HepG2 (cell line): ENCODE data around the gene ANKRD31. TPM values are rescaled to one million over a fixed set of nuclear protein-coding genes. Genes with fewer than 3 reads are reported as not detected.

Experiments
- ATAC-seq: fragments of 200-7000 bp; cut with Tn5 transposase; 3 replicates; pipeline ENCODE4 v1.9.1; 2020; ENCODE audit warnings: mild to moderate bottlenecking, moderate library complexity
- BruUV-seq: library from RNA; stranded (reverse); fragments of 400-500 nt; replicated peaks from 2 replicates; lab custom pipeline; 2021; lab: Mats Ljungman, UMichigan
- CTCF ChIA-PET: fragments of 300-600 bp; formaldehyde crosslinking; extraction: SDS; loops from one replicate; lab custom pipeline; 2021; ENCODE audit warnings: low total read pairs, inconsistent platforms, low intra/inter-chr PET ratio; lab: Yijun Ruan, JAX
- POLR2A ChIA-PET: fragments of 350-600 bp; sonication (Branson Sonifier 250); formaldehyde crosslinking; loops from one replicate; lab custom pipeline; 2020; ENCODE audit warnings: antibody characterized with exemption, inconsistent platforms; lab: Yijun Ruan, JAX
- DNase-seq: peaks from one replicate; pipeline ENCODE4 v3.0.0-alpha.2; 2015; ENCODE audit warnings: low spot score
- FAIRE-seq: peaks from 3 replicates; lab custom pipeline; 2011; peaks lifted over from hg19 to GRCh38; lab: Jason Lieb, UNC
- H2AFZ ChIP-seq: one replicate; pipeline ENCODE4 v1.6.1; 2011; ENCODE audit warnings: low read length, inconsistent platforms
- H3K27ac ChIP-seq: fragments of 300-600 bp; 3 replicates; pipeline ENCODE4 v1.8.0; 2011; ENCODE audit warnings: mixed run types, mild to moderate bottlenecking, mixed read lengths, low read length, inconsistent platforms; ENCODE audit not compliant: insufficient read depth; ENCODE audit errors: extremely low read length
- H3K27me3 ChIP-seq, 2 experiments: fragments of 200-600 bp in 1 of 2; 2 replicates in 1 of 2; 3 replicates in 1 of 2; pipeline versions ENCODE4 v1.6.0 to v1.8.0; 2011; ENCODE audit warnings: low read length in 2 of 2, mild to moderate bottlenecking in 2 of 2, moderate library complexity in 2 of 2, inconsistent platforms in 1 of 2; ENCODE audit not compliant: insufficient read depth in 2 of 2, control insufficient read depth in 1 of 2
- H3K36me3 ChIP-seq, 2 experiments: fragments of 200-600 bp in 1 of 2; replicated peaks in 1 of 2; 2 replicates in 1 of 2; 3 replicates in 1 of 2; pipeline versions ENCODE4 v1.5.1 to v1.8.0; 2011; ENCODE audit warnings: low read length in 2 of 2, inconsistent platforms in 1 of 2; ENCODE audit not compliant: insufficient read depth in 2 of 2, control insufficient read depth in 1 of 2
- H3K4me1 ChIP-seq: 2 replicates; pipeline ENCODE4 v1.5.1; 2012; ENCODE audit warnings: low read length, inconsistent platforms; ENCODE audit not compliant: insufficient read depth
- H3K4me2 ChIP-seq: 2 replicates; pipeline ENCODE4 v1.6.0; 2011; ENCODE audit warnings: low read depth, low read length, inconsistent platforms
- H3K4me3 ChIP-seq, 3 experiments: fragments of 200-600 bp in 1 of 3; sonication (generic), shearing (Covaris generic) in 1 of 3; replicated peaks in 1 of 3; 2 replicates each; pipeline ENCODE4 v1.5.1; 2011 to 2016; ENCODE audit warnings: low read length in 3 of 3, inconsistent platforms in 2 of 3, low read depth in 2 of 3, mild to moderate bottlenecking in 2 of 3, control low read depth in 1 of 3, mixed read lengths in 1 of 3; ENCODE audit not compliant: insufficient read depth in 1 of 3
- H3K79me2 ChIP-seq: one replicate; pipeline ENCODE4 v1.6.1; 2011; ENCODE audit warnings: low read length, inconsistent platforms; ENCODE audit not compliant: insufficient read depth
- H3K9ac ChIP-seq: 2 replicates; pipeline ENCODE4 v1.6.0; 2011; ENCODE audit warnings: mild to moderate bottlenecking, low read depth, low read length, inconsistent platforms; ENCODE audit not compliant: insufficient read depth
- H3K9me3 ChIP-seq: 2 replicates; pipeline ENCODE4 v1.5.1; 2012; ENCODE audit warnings: mild to moderate bottlenecking, low read length
- H4K20me1 ChIP-seq: 2 replicates; pipeline ENCODE4 v1.6.0; 2011; ENCODE audit warnings: inconsistent platforms, mild to moderate bottlenecking, low read length, moderate library complexity; ENCODE audit not compliant: insufficient read depth
- AGO2 ChIP-seq: fragments of 200-400 bp; formaldehyde crosslinking; optimal IDR thresholded peaks from 2 replicates; pipeline ENCODE3; 2017; ENCODE audit warnings: mild to moderate bottlenecking, low read depth, low read length, moderate library complexity
- ATF1 ChIP-seq: IDR thresholded peaks from 2 replicates; pipeline ENCODE4 v1.6.1; 2016; ENCODE audit warnings: mild to moderate bottlenecking, control low read depth
- HCFC1 ChIP-seq: fragments of 150-350 bp; IDR thresholded peaks from 2 replicates; pipeline ENCODE4 v1.6.1; 2014; ENCODE audit warnings: low read depth, low read length
- KLF16 ChIP-seq, 2 experiments: sonication (generic) in 1 of 2; formaldehyde crosslinking in 1 of 2; IDR thresholded peaks; 2 replicates each; pipeline versions ENCODE4 v1.6.1 to v1.8.0; 2016 to 2023; ENCODE audit warnings: missing genetic modification reagents in 2 of 2, missing compliant biosample characterization in 1 of 2
- MBD4 ChIP-seq: IDR thresholded peaks from 2 replicates; pipeline ENCODE4 v1.6.1; 2012; ENCODE audit warnings: low read length, inconsistent platforms, borderline replicate concordance
- NCOA5 ChIP-seq: sonication (generic); formaldehyde crosslinking; IDR thresholded peaks from 2 replicates; pipeline ENCODE4 v1.4.0; 2020; ENCODE audit warnings: missing genetic modification reagents
- SP4 ChIP-seq: sonication (generic); formaldehyde crosslinking; IDR thresholded peaks from 2 replicates; pipeline ENCODE4 v1.8.1; 2023; ENCODE audit warnings: mild to moderate bottlenecking, missing genetic modification reagents
- ZBTB39 ChIP-seq: sonication (generic); formaldehyde crosslinking; IDR thresholded peaks from 2 replicates; pipeline ENCODE4 v1.5.0; 2020; ENCODE audit warnings: missing genetic modification reagents
- ZNF160 ChIP-seq: sonication (generic); formaldehyde crosslinking; IDR thresholded peaks from 2 replicates; pipeline ENCODE4 v1.8.0; 2022; ENCODE audit warnings: mild to moderate bottlenecking, inconsistent platforms, missing genetic modification reagents
- ZNF17 ChIP-seq: sonication (generic); formaldehyde crosslinking; IDR thresholded peaks from 2 replicates; pipeline ENCODE4 v1.5.0; 2020; ENCODE audit warnings: mild to moderate bottlenecking, missing genetic modification reagents
- ZNF607 ChIP-seq: sonication (generic); formaldehyde crosslinking; IDR thresholded peaks from 2 replicates; pipeline ENCODE4 v1.5.1; 2020; ENCODE audit warnings: missing genetic modification reagents, mild to moderate bottlenecking, borderline replicate concordance
- WGBS: methylation state at CpG from one replicate; pipeline ENCODE4 v1.1.6; 2017; ENCODE audit warnings: low lambda C conversion rate; 5-methylcytosine and 5-hydroxymethylcytosine counted together
- in situ Hi-C: cut with HindIII; loops from 2 replicates; pipeline ENCODE4 v1.10.0; 2017; ENCODE audit warnings: low pct_unique_long_range_greater_than_20kb; ENCODE audit not compliant: extremely low pct_ligation_motif_present
- intact Hi-C: fragments of 100-400 bp; cut with micrococcal nuclease; formaldehyde crosslinking; loops from one replicate; pipeline ENCODE4 v1.10.0; 2022; ENCODE audit not compliant: unreplicated experiment
- polyA plus RNA-seq, 8 experiments: library from polyadenylated mRNA; depleted of rRNA in 3 of 8; stranded (reverse) in 7 of 8; unstranded in 1 of 8; fragments of >200 nt; fragmentation: Illumina TruSeq in 4 of 8; extraction: Trizol in 4 of 8; gene quantifications; 2 replicates each; pipeline versions ENCODE4 v1.2.1 to v1.2.3, GENCODE V29; 2011 to 2016; ENCODE audit warnings: low read depth in 4 of 8, missing spikeins in 1 of 8, mixed read lengths in 1 of 8; ENCODE audit not compliant: insufficient read depth in 1 of 8
- total RNA-seq, 5 experiments: library from RNA; depleted of rRNA; stranded (reverse); fragments of >200 nt; fragmentation: Illumina TruSeq; extraction: Trizol; gene quantifications; 2 replicates each; pipeline ENCODE4 v1.2.3, GENCODE V29; 2016; ENCODE audit warnings: low read depth in 1 of 5

ANKRD31 gene
- total and polyA plus RNA-seq, 2 of the 13 experiments (the other 11 are each of a cell fraction or from before 2014, with no cell fraction given), result 0.01 to 0.09 TPM

- no peak for FAIRE-seq
- H3K4me1 ChIP-seq, result peaks cover 25% of the 10 kb centered on the region
- TF ChIP-seq ZNF607 (no peak), ZBTB39 (no peak), ZNF17 (CRISPR knock-in tag) (no peak), ZNF160 (no peak), MBD4 (no peak), HCFC1 (no peak), SP4 (CRISPR knock-in tag) (no peak), KLF16 (CRISPR knock-in tag; IDR thresholded peaks at IDR 0.05) (no peak), NCOA5 (CRISPR knock-in tag) (no peak), ATF1 (CRISPR knock-in tag) (no peak), AGO2 (no peak)
- TF ChIP-seq, all 625 proteins: peak for 0
- ATAC-seq (no peak), DNase-seq (no peak)
- intact Hi-C loops (no loop called here), in situ Hi-C loops (no loop called here)
- H3K79me2 ChIP-seq, result no peaks in the 10 kb centered on the region
- ChIA-PET CTCF (no interaction called here), POLR2A (no interaction called here)
- no peak overlapping the region for H3K4me3 ChIP-seq
- WGBS, result 39% methylated on average over 9 of the region's 9 CpGs
- H2AFZ ChIP-seq, result no peak overlapping the region
- H3K36me3 ChIP-seq, result no peaks in the 10 kb centered on the region
- no peak overlapping the region for H3K9ac ChIP-seq
- no TSS peak for BruUV-seq
- no peak overlapping the region for H3K4me2 ChIP-seq
- no peaks in the 10 kb centered on the region for H3K27me3 ChIP-seq
- H3K27ac ChIP-seq, result no peak overlapping the region
- no peaks in the 10 kb centered on the region for H4K20me1 ChIP-seq
- H3K9me3 ChIP-seq, result no peaks in the 10 kb centered on the region
Observed at GRCh38 chr5:75023368-75024159, 213.1 kb downstream of the ANKRD31 start.
